GM12878 (cell line): ENCODE data around the gene NFAM1.

Source experiments
- EGR1 ChIP-seq, 2 experiments: IDR thresholded peaks; 1 replicate in 1 of 2; 2 replicates in 1 of 2; pipeline ENCODE4 v1.6.1; 2011 to 2012; ENCODE audit warnings: low read depth in 2 of 2, low read length in 2 of 2, borderline replicate concordance in 1 of 2, mild to moderate bottlenecking in 1 of 2, moderate library complexity in 1 of 2
- KDM1A ChIP-seq: fragments of 200-600 bp; sonication (generic); IDR thresholded peaks from 2 replicates; pipeline ENCODE4 v1.6.1; 2016; ENCODE audit warnings: borderline replicate concordance
- TF ChIP-seq, protein P1 (sequence below), 3 experiments: IDR thresholded peaks in 2 of 3; conservative IDR thresholded peaks in 1 of 3; 2 replicates each; pipeline ENCODE4 v1.5.1; 2011; ENCODE audit warnings: low read depth in 3 of 3, low read length in 3 of 3, mild to moderate bottlenecking in 3 of 3, control low read depth in 2 of 3, moderate library complexity in 2 of 3, inconsistent platforms in 1 of 3, mixed read lengths in 1 of 3; ENCODE audit not compliant: control insufficient read depth in 2 of 3, insufficient read depth in 1 of 3; ENCODE audit errors: extremely low read depth in 1 of 3

DNA sequence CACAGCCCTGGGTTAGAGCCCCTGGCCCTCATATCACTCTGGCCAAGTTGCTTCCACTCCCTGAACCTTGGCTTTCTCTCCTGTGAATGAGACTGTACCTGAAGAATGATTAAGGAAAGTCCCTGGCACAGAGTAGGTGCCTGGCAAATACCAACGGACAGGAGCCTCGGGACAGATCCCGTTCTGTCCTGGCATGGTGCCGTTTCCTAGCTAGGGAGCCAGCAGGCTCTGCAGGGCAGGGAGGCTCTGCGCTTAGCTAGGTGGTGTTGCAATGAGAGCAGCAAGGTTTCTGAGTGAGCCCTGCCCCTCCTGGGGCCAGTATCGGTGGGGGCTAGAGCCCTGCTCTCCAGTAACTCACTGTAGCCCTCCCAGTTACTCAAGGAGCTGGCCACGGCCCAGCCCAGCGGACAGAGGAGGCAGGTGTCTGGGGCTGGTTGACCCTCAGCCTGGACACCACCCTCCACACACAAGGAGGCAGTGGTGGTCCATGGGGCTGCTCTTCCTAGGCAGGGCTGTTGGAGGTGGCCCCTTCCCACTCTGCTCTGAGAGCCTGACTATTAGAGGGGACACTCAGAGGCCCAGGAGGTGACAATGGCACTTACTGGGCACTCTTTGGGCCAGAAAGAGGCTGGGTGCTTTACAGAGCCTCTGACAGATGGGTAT, 74.4 kb downstream of the NFAM1 start:
- TF ChIP-seq KDM1A, result no peak
- TF ChIP-seq EGR1 (IDR thresholded peaks at IDR 0.05; ENCODE audit: borderline replicate concordance in 1 of 2, low read depth in 2 of 2, low read length in 2 of 2), result no peak
- TF ChIP-seq, protein P1, sequence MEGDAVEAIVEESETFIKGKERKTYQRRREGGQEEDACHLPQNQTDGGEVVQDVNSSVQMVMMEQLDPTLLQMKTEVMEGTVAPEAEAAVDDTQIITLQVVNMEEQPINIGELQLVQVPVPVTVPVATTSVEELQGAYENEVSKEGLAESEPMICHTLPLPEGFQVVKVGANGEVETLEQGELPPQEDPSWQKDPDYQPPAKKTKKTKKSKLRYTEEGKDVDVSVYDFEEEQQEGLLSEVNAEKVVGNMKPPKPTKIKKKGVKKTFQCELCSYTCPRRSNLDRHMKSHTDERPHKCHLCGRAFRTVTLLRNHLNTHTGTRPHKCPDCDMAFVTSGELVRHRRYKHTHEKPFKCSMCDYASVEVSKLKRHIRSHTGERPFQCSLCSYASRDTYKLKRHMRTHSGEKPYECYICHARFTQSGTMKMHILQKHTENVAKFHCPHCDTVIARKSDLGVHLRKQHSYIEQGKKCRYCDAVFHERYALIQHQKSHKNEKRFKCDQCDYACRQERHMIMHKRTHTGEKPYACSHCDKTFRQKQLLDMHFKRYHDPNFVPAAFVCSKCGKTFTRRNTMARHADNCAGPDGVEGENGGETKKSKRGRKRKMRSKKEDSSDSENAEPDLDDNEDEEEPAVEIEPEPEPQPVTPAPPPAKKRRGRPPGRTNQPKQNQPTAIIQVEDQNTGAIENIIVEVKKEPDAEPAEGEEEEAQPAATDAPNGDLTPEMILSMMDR (IDR thresholded peaks at IDR 0.05 in 2 of 3, conservative IDR thresholded peaks at IDR 0.05 in 1 of 3; ENCODE audit: control insufficient read depth in 2 of 3, extremely low read depth in 1 of 3, insufficient read depth in 1 of 3, low read depth in 3 of 3, low read length in 3 of 3), result no peak
